DOHH2 (cell line): ENCODE results near the gene KDELR3.

Experiments
- H3F3A ChIP-seq: fragments of 200-600 bp; sonication (generic), shearing (Covaris generic); 2 replicates; pipeline ENCODE4 v1.6.0; 2016; ENCODE audit warnings: antibody characterized with exemption, mild to moderate bottlenecking; ENCODE audit not compliant: control insufficient read depth, insufficient read depth
- H3K27ac ChIP-seq: fragments of 200-600 bp; sonication (generic); 2 replicates; pipeline ENCODE4 v1.5.1; 2014; ENCODE audit warnings: low read depth, mild to moderate bottlenecking, low read length, moderate library complexity
- H3K27me3 ChIP-seq: fragments of 200-600 bp; sonication (generic); 2 replicates; pipeline ENCODE4 v1.6.1; 2014; ENCODE audit warnings: mild to moderate bottlenecking, low read length, mixed read lengths; ENCODE audit not compliant: control insufficient read depth
- H3K36me3 ChIP-seq: fragments of 200-600 bp; sonication (generic); 2 replicates; pipeline ENCODE4 v1.6.1; 2014; ENCODE audit warnings: mild to moderate bottlenecking, low read length, moderate library complexity, mixed read lengths; ENCODE audit not compliant: control insufficient read depth
- H3K4me1 ChIP-seq: fragments of 200-600 bp; sonication (generic); 2 replicates; pipeline ENCODE4 v1.6.1; 2014; ENCODE audit warnings: mild to moderate bottlenecking, low read length, mixed read lengths; ENCODE audit not compliant: control insufficient read depth
- H3K4me2 ChIP-seq: fragments of 200-600 bp; sonication (generic); 2 replicates; pipeline ENCODE4 v1.6.0; 2014; ENCODE audit warnings: mild to moderate bottlenecking, low read length, moderate library complexity
- H3K4me3 ChIP-seq: fragments of 200-600 bp; sonication (generic); 2 replicates; pipeline ENCODE4 v1.5.1; 2014; ENCODE audit warnings: mild to moderate bottlenecking, low read length, mixed read lengths
- H3K79me2 ChIP-seq: fragments of 200-600 bp; sonication (generic); 2 replicates; pipeline ENCODE4 v1.6.1; 2014; ENCODE audit warnings: mild to moderate bottlenecking, low read length, mixed read lengths; ENCODE audit not compliant: control insufficient read depth
- H3K9me2 ChIP-seq: fragments of 200-600 bp; sonication (generic); replicated peaks from 2 replicates; pipeline ENCODE4 v1.6.1; 2014; ENCODE audit warnings: mild to moderate bottlenecking, low read length, mixed read lengths; ENCODE audit not compliant: control insufficient read depth
- H3K9me3 ChIP-seq: fragments of 200-600 bp; sonication (generic); 2 replicates; pipeline ENCODE4 v1.6.1; 2014; ENCODE audit warnings: antibody characterized with exemption, low read length, mixed read lengths; ENCODE audit not compliant: control insufficient read depth, insufficient read depth
- H4K20me1 ChIP-seq: fragments of 200-600 bp; sonication (generic); 2 replicates; pipeline ENCODE4 v1.6.0; 2014; ENCODE audit warnings: low read depth, mild to moderate bottlenecking, antibody characterized with exemption, low read length, moderate library complexity; ENCODE audit not compliant: control insufficient read depth, insufficient read depth
- CTCF ChIP-seq: fragments of 200-600 bp; sonication (generic); IDR thresholded peaks from one replicate; pipeline ENCODE4 v1.5.1; 2014; ENCODE audit warnings: antibody characterized with exemption, mild to moderate bottlenecking, low read depth, low read length; ENCODE audit not compliant: poor library complexity, severe bottlenecking
- EZH2phosphoT487 ChIP-seq: fragments of 200-600 bp; sonication (generic); IDR thresholded peaks from 2 replicates; pipeline ENCODE4 v1.6.1; 2017; ENCODE audit warnings: borderline replicate concordance, mild to moderate bottlenecking, antibody characterized with exemption, low read length, moderate library complexity, mixed read lengths

Gene KDELR3

GRCh38 chr22:38467904-38468442, at the start of gene KDELR3:
Gene KDELR3, plus strand, starts transcription at chr22:38468096. Its CDS starts 138 bp downstream, at chr22:38468234.
- Histone ChIP-seq H3K4me3 (peak within 1 kb of the TSS; percentile 27; the same call in 1 of the 2 replicates), H3K4me1 (peaks cover 6% of the 10 kb centered on the region), H4K20me1 (no peaks in the 10 kb centered on the region), H3K4me2 (peak within 1 kb of the TSS; percentile 27), H3K9me3 (no peaks in the 10 kb centered on the region), H3K9me2 (no peaks in the 10 kb centered on the region), H3K79me2 (no peaks in the 10 kb centered on the region), H3F3A (no peaks in the 10 kb centered on the region), H3K27me3 (peaks cover 52% of the 10 kb centered on the region), H3K27ac (no peak within 1 kb of the TSS), H3K36me3 (no peaks in the 10 kb centered on the region)
- TF ChIP-seq CTCF (no peak), EZH2phosphoT487 (no peak)

DNA sequence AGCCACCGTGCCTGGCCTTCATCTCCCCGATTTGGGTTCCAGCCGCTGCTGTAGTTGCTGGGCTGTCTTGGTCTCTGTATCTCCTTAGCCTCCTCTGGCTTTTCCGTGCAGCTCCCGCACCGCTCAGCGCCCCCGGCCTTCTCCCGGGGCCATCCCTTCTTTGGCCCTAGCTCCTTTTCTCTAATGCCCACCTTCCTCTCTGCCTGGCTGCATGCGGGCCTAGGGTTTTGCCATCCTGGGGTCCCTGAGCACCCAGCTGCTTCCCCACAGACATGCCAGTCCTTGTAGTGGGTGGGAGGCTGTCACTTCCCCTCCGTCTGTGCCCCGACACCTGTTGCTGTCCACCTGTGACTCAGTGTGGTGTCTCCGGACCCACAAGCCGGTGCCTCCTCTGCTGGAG, 49.3 kb upstream of the KDELR3 start:
- Histone ChIP-seq H3K27ac (no peak overlapping the region), H3K9me2 (no peaks in the 10 kb centered on the region), H3F3A (no peaks in the 10 kb centered on the region)

GRCh38 chr22:38419121-38419857, 48.6 kb upstream of the KDELR3 start:
- Histone ChIP-seq H3K4me1 (peaks cover 14% of the 10 kb centered on the region), H3K27ac (no peak overlapping the region), H3K4me2 (no peak overlapping the region), H3K9me2 (no peaks in the 10 kb centered on the region), H3K4me3 (no peak overlapping the region), H3K9me3 (no peaks in the 10 kb centered on the region), H3K79me2 (no peaks in the 10 kb centered on the region), H3K27me3 (no peaks in the 10 kb centered on the region), H3F3A (no peaks in the 10 kb centered on the region), H3K36me3 (no peaks in the 10 kb centered on the region), H4K20me1 (no peaks in the 10 kb centered on the region)
- TF ChIP-seq EZH2phosphoT487 (no peak), CTCF (no peak)

More for the DNA sequence above, 49.3 kb upstream of the KDELR3 start:
- no peak overlapping the region for H3K4me2 ChIP-seq
- H3K36me3 ChIP-seq, result no peaks in the 10 kb centered on the region
- H3K4me3 ChIP-seq, result no peak overlapping the region
- TF ChIP-seq CTCF (no peak), EZH2phosphoT487 (no peak)
- H4K20me1 ChIP-seq, result no peaks in the 10 kb centered on the region
- H3K9me3 ChIP-seq, result no peaks in the 10 kb centered on the region
- no peaks in the 10 kb centered on the region for H3K79me2 ChIP-seq
- peaks cover 10% of the 10 kb centered on the region for H3K4me1 ChIP-seq
- H3K27me3 ChIP-seq, result no peaks in the 10 kb centered on the region
